ENCODE data around the gene CEBPZ.
"Not testable (repeated sequence)": the region's sequence is repeated elsewhere in the genome, so short reads cannot be mapped to it uniquely, and the experiment has no call there.

The CEBPZ gene

GRCh38 chr2:37201766-37202165 lies 29.6 kb downstream of the CEBPZ start:
- TF ChIP-seq SUZ12 (IDR thresholded peaks at IDR 0.05) (no peak), FOXA1 (IDR thresholded peaks at IDR 0.05) (no peak), ZNF384 (IDR thresholded peaks at IDR 0.05) (no peak), L3MBTL2 (conservative IDR thresholded peaks at IDR 0.05) (no peak), LEF1 (IDR thresholded peaks at IDR 0.05; ENCODE audit: borderline replicate concordance) (no peak), TARDBP (IDR thresholded peaks at IDR 0.05) (no peak), FOXK2 (IDR thresholded peaks at IDR 0.05) (no peak), HDGF (IDR thresholded peaks at IDR 0.05; ENCODE audit: borderline replicate concordance) (no peak)
- ChIA-PET POLR2A (interaction anchor here (1.0 kb wide), 1 partner anchor 9 kb away, joined by 3 read pairs; no protein-coding TSS in a partner anchor), CTCF (interaction anchor here (1.0 kb wide), 1 partner anchor 19 kb away, joined by 3 read pairs; no protein-coding TSS in a partner anchor)
- DNase-seq (ENCODE audit: extremely low spot score), result no peak

GRCh38 chr2:37201208-37201607 lies 30.2 kb downstream of the CEBPZ start:
- TF ChIP-seq NFRKB (IDR thresholded peaks at IDR 0.05) (no peak), HDGF (IDR thresholded peaks at IDR 0.05; ENCODE audit: borderline replicate concordance) (no peak), FOXA1 (IDR thresholded peaks at IDR 0.05) (no peak), ARNT (IDR thresholded peaks at IDR 0.05) (no peak), FOXK2 (IDR thresholded peaks at IDR 0.05) (no peak), ZNF384 (IDR thresholded peaks at IDR 0.05) (no peak), LEF1 (IDR thresholded peaks at IDR 0.05; ENCODE audit: borderline replicate concordance) (no peak), SUZ12 (IDR thresholded peaks at IDR 0.05) (no peak), TARDBP (IDR thresholded peaks at IDR 0.05) (no peak)
- DNase-seq (ENCODE audit: extremely low spot score), result no peak
- CTCF ChIA-PET, result interaction anchor here (1.0 kb wide), 1 partner anchor 19 kb away, joined by 3 read pairs; no protein-coding TSS in a partner anchor
- POLR2A ChIA-PET, result interaction anchor here (1.0 to 1.3 kb wide), 2 partner anchors 8 to 30 kb away, joined by 3 to 4 read pairs; partner anchors contain the start of genes CEBPZ and NDUFAF7

- TF ChIP-seq ELF4 (IDR thresholded peaks at IDR 0.05), result no peak
- CTCF ChIA-PET, result no interaction called here
- no peak for DNase-seq (ENCODE audit: extremely low spot score)
- POLR2A ChIA-PET, result no interaction called here
These were observed 32.7 kb downstream of the CEBPZ start for GRCh38 chr2:37198681-37199065.

GRCh38 chr2:37196320-37197195 lies 34.8 kb downstream of the CEBPZ start, which contains the start of gene CEBPZOS:
Gene CEBPZOS, plus strand, starts transcription at chr2:37196496. Its CDS starts 3,209 bp downstream, at chr2:37199705.
- peak; percentile 85 for DNase-seq (ENCODE audit: extremely low spot score)
- ChIA-PET POLR2A (interaction anchor here (0.9 kb wide), 2 partner anchors 39 to 40 kb away, joined by 3 to 4 read pairs; partner anchors contain the start of gene EIF2AK2), CTCF (no interaction called here)
- TF ChIP-seq L3MBTL2 (conservative IDR thresholded peaks at IDR 0.05) (peak; percentile 63; the same call in 1 of the 2 replicates), PKNOX1 (IDR thresholded peaks at IDR 0.05) (no peak)

GRCh38 chr2:37195862-37196319 lies 35.5 kb downstream of the CEBPZ start:
- CTCF ChIA-PET; DNase-seq (ENCODE audit: extremely low spot score); POLR2A ChIA-PET: not testable (repeated sequence)

- POLR2A ChIA-PET, result interaction anchor here (0.8 kb wide), 1 partner anchor 9 kb away, joined by 3 read pairs; no protein-coding TSS in a partner anchor
- no peak for TF ChIP-seq SUZ12 (IDR thresholded peaks at IDR 0.05)
- TF ChIP-seq HDGF (IDR thresholded peaks at IDR 0.05; ENCODE audit: borderline replicate concordance), result no peak
- no peak for TF ChIP-seq NFRKB (IDR thresholded peaks at IDR 0.05)
- TF ChIP-seq SP1 (IDR thresholded peaks at IDR 0.05), result no peak
- TF ChIP-seq TARDBP (IDR thresholded peaks at IDR 0.05), result no peak
- no peak for TF ChIP-seq PKNOX1 (IDR thresholded peaks at IDR 0.05)
- TF ChIP-seq FOXK2 (IDR thresholded peaks at IDR 0.05), result no peak
- no peak for TF ChIP-seq ELF4 (IDR thresholded peaks at IDR 0.05)
- TF ChIP-seq BHLHE40 (IDR thresholded peaks at IDR 0.05; ENCODE audit: borderline replicate concordance), result no peak
- no peak for TF ChIP-seq ARNT (IDR thresholded peaks at IDR 0.05)
- TF ChIP-seq FOXM1 (IDR thresholded peaks at IDR 0.05; ENCODE audit: borderline replicate concordance), result no peak
- no peak for TF ChIP-seq LEF1 (IDR thresholded peaks at IDR 0.05; ENCODE audit: borderline replicate concordance)
- TF ChIP-seq L3MBTL2 (conservative IDR thresholded peaks at IDR 0.05), result no peak
- TF ChIP-seq FOXA1 (IDR thresholded peaks at IDR 0.05), result no peak
- no peak for DNase-seq (ENCODE audit: extremely low spot score)
- CTCF ChIA-PET, result interaction anchor here (0.7 kb wide), 1 partner anchor 25 kb away, joined by 5 read pairs; no protein-coding TSS in a partner anchor
These were observed 38.8 kb downstream of the CEBPZ start for GRCh38 chr2:37192551-37192950.

- POLR2A ChIA-PET, result interaction anchor here (1.0 kb wide), 1 partner anchor 10 kb away, joined by 3 read pairs; no protein-coding TSS in a partner anchor
- no peak for TF ChIP-seq TARDBP (IDR thresholded peaks at IDR 0.05)
- no peak for TF ChIP-seq LEF1 (IDR thresholded peaks at IDR 0.05; ENCODE audit: borderline replicate concordance)
- no peak for TF ChIP-seq CTBP1 (IDR thresholded peaks at IDR 0.05; ENCODE audit: borderline replicate concordance)
- no peak for TF ChIP-seq ELF4 (IDR thresholded peaks at IDR 0.05)
- no peak for TF ChIP-seq FOXM1 (IDR thresholded peaks at IDR 0.05; ENCODE audit: borderline replicate concordance)
- no peak for TF ChIP-seq HDGF (IDR thresholded peaks at IDR 0.05; ENCODE audit: borderline replicate concordance)
- TF ChIP-seq FOXK2 (IDR thresholded peaks at IDR 0.05), result no peak
- no peak for TF ChIP-seq ARNT (IDR thresholded peaks at IDR 0.05)
- TF ChIP-seq BHLHE40 (IDR thresholded peaks at IDR 0.05; ENCODE audit: borderline replicate concordance), result no peak
- TF ChIP-seq PKNOX1 (IDR thresholded peaks at IDR 0.05), result no peak
- TF ChIP-seq FOXA1 (IDR thresholded peaks at IDR 0.05), result no peak
- TF ChIP-seq ZNF384 (IDR thresholded peaks at IDR 0.05), result no peak
- TF ChIP-seq SUZ12 (IDR thresholded peaks at IDR 0.05), result no peak
- no peak for TF ChIP-seq NFRKB (IDR thresholded peaks at IDR 0.05)
- no peak for DNase-seq (ENCODE audit: extremely low spot score)
- CTCF ChIA-PET, result no interaction called here
These were observed 39.6 kb downstream of the CEBPZ start for GRCh38 chr2:37191747-37192146.

All from HEK293T (cell line).